Stimulated activated CD8-positive, alpha-beta memory T cell treated with anti-CD3 and anti-CD28 coated beads, Interleukin-12 subunit alpha, Interleukin-12 subunit beta, amount 100 ng/mL, for 1 hour (primary cell): ENCODE measurements around the gene TKTL1.
"Not testable (repeated sequence)": the region's sequence is repeated elsewhere in the genome, so short reads cannot be mapped to it uniquely, and the experiment has no call there.

Source experiments
- DNase-seq: peaks from one replicate; pipeline ENCODE4 v3.0.0-alpha.2; 2020; ENCODE audit warnings: low read depth

The TKTL1 gene, protein sequence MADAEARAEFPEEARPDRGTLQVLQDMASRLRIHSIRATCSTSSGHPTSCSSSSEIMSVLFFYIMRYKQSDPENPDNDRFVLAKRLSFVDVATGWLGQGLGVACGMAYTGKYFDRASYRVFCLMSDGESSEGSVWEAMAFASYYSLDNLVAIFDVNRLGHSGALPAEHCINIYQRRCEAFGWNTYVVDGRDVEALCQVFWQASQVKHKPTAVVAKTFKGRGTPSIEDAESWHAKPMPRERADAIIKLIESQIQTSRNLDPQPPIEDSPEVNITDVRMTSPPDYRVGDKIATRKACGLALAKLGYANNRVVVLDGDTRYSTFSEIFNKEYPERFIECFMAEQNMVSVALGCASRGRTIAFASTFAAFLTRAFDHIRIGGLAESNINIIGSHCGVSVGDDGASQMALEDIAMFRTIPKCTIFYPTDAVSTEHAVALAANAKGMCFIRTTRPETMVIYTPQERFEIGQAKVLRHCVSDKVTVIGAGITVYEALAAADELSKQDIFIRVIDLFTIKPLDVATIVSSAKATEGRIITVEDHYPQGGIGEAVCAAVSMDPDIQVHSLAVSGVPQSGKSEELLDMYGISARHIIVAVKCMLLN

DNA sequence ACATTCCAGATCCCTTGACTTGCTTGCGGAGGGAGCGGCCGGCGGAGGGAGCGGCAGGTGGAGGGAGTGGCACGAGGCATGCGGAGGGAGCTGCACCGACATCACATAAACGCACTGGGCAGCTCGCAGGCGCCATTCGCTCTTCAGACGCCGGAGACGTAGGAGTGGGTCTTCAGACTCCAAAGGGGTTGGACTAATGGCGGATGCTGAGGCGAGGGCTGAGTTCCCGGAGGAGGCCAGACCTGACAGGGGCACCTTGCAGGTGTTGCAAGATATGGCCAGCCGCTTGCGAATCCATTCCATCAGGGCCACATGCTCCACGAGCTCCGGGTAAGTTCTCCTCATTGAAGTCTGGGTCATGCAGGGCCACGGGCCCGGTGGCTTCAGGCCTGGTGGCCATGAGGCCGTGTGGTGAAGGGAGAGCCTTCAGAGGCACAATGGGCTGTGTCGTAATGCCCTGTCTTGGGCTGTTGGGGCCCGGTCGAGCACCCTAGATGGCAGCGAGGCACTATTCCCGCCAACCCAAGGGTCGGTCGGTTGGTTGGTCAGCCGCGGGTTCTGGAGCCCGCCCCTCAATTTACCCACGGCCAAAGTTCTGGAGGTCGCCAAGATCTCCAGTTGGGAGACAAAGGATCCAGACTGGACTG, at the start of gene TKTL1:
Gene TKTL1 (plus strand): TSS at position 132 of the 647 bp plus-strand sequence. CDS start 65 bp downstream, at position 197.
- DNase-seq, result no peak

DNA sequence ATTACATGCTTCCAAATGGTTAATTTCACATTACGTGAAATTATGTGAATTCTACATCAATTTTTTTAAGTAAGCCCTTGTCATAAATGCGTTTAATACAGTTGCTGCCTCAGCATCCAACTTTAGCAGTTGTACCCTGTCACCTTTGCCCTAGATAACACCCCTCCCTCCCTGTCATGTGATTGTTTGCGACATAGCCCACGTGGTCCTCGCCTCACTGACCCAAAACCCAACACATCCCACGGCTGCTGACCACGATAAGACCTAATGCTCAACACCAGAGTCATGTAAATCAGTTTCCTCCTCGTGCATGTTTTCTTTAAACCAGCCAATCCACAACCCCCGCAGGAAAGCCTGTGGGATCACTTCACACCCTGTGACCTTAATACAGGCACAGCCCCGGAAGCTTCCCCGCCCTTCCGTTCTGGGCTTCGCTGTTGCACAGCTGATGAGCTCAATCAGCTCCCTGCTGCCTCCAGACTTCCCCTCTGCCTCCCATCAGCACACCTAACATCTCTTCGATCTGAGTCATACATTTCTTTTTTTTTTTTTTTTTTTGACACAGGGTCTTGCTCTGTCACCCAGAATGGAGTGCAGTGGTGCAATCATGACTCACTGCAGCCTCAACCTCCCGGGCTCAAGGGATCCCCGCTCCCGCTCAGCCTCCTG, 48.1 kb upstream of the TKTL1 start:
- DNase-seq, result not testable (repeated sequence)

DNA sequence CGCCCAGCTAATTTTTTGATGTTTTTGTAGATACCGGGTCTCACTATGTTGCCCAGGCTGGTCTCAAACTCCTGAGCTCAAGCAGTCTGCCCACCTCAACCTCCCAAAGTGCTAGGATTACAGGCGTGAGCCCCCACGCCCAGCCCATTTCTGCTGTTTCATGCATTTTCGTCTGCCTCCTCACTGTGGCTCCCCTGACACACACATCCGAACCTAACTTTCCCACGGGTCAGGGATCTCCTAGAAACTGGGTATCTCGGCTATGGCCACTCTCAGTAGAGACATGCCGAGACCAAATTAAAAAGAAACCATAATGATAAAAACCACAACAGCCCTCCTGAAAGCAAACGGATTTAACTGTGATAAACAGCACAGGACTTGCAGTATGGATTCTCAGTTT, 47.5 kb upstream of the TKTL1 start:
- not testable (repeated sequence) for DNase-seq

DNA sequence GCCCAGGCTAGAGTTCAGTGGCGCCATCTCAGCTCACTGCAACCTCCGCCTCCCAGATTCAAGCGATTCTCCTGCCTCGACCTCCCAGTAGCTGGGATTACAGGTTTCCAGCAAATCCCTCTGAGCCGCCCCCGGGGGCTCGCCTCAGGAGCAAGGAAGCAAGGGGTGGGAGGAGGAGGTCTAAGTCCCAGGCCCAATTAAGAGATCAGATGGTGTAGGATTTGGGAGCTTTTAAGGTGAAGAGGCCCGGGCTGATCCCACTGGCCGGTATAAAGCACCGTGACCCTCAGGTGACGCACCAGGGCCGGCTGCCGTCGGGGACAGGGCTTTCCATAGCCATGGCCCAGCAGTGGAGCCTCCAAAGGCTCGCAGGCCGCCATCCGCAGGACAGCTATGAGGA, 38.3 kb upstream of the TKTL1 start, which contains the start of gene OPN1MW3:
Gene OPN1MW3 (plus strand): TSS at position 301 of the 400 bp plus-strand sequence. CDS start 38 bp downstream, at position 339.
- DNase-seq, result not testable (repeated sequence)

DNA sequence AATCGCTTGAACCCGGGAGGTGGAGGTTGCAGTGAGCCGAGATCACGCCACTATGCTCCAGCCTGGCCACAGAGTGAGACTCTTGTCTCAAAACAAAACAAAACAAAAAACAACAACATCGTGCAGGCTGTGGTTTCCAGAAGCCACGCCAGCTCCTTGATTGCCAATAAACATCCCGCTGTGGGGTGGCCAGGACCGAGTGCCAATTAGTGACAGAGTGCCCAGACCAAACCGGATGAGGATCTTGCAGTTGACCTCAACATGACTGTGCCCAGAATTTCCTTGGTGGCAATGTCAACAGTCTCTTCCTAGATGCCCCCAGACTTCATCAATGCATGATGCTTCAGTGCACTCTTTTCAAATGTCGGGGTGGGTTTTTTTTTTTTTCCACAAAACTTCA, 36.9 kb upstream of the TKTL1 start:
- DNase-seq, result not testable (repeated sequence)

DNA sequence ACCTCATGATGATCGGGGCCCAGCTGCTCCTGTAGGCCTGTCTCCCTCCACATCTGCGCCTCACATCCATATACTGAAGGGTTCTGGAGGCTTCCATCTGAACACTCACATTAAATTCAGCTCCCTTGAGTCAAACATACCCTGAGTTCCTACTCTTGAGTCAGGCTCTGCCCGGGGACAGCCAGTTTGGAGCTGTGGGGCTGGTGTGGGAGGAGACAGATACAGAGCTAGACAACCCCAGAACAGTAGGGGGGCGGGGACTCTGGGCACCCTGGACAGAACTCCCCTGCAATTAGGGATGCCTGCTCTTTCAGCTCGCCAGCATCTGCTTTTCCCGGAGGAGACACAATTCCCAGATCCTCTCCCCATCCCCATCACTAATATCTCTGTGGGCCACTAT, 32.5 kb upstream of the TKTL1 start:
- DNase-seq, result not testable (repeated sequence)

DNA sequence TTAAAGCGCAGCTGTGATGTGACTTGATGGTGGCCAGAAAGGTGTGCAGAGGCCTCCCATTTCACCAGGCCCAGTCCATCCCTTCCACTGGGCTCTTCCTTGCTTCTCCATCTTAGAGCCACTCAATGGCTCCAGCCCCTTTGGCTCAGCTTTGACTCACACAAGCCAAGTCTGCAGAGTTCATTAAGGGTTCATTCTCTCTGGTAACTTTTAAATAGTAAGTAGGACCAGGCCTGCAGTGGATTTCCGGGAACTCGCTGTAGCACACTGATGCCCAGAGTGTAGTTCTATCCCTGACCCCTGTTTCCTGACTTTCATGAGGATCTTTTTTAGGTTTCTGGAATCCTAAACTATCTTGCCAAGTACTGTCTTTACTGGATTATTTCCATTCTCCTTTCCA, 26.4 kb upstream of the TKTL1 start:
- not testable (repeated sequence) for DNase-seq

DNA sequence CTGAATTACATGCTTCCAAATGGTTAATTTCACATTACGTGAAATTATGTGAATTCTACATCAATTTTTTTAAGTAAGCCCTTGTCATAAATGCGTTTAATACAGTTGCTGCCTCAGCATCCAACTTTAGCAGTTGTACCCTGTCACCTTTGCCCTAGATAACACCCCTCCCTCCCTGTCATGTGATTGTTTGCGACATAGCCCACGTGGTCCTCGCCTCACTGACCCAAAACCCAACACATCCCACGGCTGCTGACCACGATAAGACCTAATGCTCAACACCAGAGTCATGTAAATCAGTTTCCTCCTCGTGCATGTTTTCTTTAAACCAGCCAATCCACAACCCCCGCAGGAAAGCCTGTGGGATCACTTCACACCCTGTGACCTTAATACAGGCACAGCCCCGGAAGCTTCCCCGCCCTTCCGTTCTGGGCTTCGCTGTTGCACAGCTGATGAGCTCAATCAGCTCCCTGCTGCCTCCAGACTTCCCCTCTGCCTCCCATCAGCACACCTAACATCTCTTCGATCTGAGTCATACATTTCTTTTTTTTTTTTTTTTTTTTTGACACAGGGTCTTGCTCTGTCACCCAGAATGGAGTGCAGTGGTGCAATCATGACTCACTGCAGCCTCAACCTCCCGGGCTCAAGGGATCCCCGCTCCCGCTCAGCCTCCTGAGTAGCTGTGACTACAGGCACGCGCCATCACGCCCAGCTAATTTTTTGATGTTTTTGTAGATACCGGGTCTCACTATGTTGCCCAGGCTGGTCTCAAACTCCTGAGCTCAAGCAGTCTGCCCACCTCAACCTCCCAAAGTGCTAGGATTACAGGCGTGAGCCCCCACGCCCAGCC, 10.9 kb upstream of the TKTL1 start:
- not testable (repeated sequence) for DNase-seq

DNA sequence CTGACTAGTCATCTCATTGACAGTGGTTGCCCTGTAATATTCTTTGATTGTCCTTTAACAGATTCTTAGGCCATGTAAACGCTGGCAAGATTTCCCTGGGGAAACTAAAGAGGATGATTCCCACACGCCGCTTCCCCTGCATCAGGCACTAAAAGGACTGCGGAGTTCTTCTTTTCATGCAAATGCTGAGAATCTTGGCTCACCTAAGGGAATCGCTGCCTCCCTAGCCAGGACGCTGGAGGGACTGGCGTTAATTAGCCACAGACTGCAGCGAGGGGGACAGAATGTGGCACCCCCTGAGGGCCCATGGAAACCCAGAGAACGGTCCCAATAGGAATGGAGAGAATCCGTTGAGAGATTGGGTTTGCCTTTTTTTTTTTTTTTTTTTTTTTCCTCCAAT, 9.2 kb upstream of the TKTL1 start:
- not testable (repeated sequence) for DNase-seq

DNA sequence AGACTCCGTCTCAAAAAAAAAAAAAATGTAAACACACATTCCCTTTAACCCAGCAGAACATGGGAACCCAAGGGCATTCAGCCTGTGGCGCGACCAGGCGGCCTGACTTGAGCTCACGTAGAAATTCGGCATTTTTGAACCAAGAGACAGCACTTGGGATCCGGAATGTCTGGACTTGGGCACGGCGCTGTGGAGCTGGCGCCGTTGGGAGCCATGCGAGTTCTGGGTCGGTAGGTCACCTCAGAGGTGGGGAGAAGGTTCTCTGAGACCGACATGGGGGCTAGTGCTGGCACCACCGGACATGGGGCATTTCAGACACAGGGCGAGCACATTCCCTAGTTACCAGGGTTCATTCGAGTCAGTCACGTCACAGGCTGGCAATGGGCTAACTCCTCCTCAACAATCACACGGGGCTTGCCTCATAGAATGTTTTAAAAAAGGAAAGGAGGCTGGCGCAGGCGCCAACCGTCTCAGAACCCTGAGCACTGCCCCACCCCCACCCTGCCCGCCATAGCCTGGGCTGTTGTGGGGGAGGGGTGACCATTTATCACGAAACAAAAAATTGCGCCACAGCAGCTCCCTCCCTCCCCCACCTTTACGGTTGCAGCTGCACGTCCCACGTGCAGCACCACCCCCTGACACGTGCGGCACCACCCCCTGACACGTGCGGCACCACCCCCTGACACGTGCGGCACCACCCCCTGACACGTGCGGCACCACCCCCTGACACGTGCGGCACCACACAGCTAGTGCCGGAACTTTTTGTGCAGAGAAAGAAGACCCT, 612 bp upstream of the TKTL1 start, which contains the start of gene TEX28:
Gene TEX28 (minus strand): TSS at position 334 of the 784 bp plus-strand sequence. CDS start 3,007 bp downstream, outside the sequence.
- DNase-seq, result no peak

DNA sequence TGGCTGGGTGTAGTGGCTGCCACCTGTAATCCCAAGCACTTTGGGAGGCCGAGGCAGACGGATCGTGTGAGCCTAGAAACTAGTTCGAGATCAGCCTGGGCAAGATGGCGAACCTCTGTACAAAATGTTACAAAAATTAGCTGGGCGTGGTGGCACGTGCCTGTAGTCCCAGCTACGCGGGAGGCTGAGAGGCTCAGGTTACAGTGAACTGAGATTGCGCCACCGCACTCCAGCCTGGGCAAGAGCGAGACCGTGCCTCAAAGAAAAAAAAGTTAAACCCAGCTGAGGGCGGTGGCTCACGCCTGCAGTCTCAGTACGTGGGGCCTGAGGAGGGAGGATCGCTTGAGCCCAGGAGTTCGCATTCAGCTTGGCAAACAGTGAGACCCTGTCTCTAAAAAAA, 1.1 kb downstream of the TKTL1 start:
- DNase-seq, result no peak

DNA sequence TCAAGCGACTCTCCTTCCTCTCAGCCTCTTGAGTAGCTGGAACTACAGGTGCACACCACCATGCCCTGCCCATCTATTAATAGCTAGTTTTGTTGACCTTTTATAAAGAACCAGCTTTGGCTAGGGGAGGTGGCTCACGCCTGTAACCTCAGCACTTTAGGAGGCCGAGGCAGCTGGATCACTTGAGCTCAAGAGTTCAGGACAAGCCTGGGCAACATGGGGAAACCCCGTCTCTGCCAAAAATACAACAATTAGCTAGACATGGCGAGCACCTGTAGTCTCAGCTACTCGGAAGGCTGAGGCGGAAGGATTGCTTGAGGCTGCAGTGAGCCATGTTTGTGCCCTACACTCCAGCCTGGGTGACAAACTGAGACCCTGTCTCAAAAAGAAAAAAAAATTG, 2.7 kb downstream of the TKTL1 start:
- no peak for DNase-seq

DNA sequence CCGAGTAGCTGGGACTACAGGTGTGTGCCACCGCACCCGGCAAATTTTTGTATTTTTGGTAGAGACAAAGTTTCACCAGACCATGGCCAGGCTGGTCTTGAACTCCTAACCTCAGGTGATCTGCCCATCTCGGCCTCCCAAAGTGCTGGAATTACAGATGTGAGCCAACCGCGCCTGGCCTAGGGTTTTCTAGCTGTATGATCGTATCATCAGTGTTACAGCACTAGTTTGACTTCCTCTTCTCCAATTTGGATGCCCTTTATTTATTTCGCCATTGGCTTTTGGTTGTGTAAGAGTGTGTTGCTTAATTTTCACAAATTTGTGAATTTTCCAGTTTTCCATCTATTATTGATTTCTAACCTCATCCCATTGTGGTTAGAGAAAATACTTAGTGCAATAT, 5.2 kb downstream of the TKTL1 start:
- DNase-seq, result no peak

DNA sequence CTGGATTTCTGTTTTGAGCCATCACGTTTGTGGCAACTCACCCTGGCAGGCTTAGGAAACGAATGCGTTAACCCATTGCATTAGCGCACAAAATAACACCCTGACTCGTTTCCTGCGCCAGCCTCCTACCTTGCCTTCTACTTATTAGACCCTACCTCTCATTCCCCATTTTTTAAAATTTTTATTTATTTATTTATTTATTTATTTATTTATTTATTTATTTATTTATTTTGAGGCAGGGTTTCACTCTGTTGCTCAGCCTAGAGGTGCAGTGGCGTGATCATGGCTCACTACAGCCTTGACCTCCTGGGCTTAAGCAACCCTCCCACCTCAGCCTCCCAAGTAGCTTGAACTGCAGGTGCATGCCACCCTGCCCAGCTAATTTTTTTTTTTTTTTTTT, 7.4 kb downstream of the TKTL1 start:
- not testable (repeated sequence) for DNase-seq

DNA sequence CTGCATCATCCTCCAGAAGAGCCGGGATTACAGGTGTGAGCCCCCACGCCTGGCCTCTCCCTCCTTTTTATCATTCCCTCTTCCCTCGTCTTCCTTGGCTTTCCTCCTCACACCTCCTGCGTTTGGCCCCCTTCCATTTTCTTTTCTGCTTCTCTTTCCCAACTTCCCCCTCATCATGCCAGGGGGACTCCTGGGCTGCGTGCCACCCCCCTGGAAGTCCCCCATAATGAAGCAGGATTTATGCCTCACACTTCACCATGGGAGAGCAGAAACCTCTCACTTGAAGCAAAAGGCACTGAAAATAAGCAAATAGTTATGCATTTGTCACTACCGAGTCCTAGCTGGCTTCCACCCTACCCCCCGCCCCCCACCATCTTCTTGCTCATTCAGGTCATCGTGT, 7.9 kb downstream of the TKTL1 start:
- DNase-seq, result no peak

DNA sequence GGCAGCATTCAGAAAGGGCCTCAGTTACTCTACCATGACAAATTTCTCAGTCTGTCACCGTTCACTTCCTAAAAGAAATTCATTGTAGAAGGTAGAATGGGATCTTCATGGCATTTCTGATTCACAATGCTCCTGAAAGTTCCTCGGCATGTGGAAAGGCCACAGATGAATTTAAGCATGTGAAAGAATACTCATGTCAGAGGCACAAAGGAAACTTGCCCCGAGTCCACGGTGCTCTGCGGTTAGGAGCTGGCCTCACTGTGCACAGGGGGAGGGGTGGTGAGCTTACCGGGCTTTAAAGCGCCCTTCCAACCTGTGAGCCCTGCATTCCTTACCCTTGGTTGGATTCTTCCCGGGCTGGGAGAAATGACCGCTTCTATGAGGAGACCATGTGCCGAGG, 9.3 kb downstream of the TKTL1 start:
- no peak for DNase-seq

DNA sequence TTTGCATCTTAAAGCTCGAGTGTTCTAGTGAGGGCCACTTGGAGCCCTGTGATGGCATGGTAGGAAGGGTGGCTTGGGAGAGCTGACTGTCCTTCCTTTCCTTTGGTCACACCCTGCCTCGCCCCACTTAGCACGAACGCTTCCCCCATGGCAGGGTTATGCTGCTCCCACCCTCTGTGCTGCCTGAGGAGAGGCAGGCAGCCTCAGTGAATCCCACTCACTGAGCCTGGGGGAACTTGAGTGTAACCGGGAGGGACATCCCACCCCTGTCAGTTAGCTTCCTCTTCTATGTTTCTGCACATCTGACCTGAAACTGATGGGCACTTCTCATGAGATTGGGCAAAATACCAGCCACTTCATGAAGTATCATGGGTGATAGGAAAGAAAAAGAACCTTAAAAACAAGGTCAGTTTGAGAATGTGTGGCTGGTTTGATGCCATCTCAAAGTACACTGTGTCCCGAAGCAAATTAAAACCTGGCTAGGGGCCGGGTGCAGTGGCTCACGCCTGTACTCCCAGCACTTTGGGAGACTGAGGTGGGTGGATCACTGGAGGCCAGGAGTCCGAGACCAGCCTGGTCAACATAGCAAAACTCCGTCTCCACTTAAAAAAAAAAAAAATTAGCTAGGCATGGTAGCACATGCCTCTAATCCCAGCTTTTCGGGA, 10.1 kb downstream of the TKTL1 start:
- DNase-seq, result no peak

DNA sequence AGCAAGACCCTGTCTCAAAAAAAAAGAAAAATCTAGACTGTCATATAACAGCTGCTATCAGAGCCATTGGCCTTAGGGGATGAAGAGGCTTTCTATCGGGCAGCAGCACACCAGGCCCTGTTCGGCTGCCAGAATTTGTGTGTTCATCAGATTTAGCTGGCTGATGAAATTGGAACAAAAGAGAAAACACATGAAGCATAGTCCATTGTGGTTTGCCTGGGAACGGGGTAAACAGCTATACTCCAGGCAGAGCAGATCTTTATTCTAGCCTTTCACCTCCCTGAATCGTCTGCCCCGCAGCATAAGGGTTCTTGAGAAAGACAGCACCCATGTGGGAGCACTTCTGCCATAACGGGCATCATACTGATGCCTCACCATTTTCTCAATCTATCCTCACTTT, 11.6 kb downstream of the TKTL1 start:
- DNase-seq, result no peak

DNA sequence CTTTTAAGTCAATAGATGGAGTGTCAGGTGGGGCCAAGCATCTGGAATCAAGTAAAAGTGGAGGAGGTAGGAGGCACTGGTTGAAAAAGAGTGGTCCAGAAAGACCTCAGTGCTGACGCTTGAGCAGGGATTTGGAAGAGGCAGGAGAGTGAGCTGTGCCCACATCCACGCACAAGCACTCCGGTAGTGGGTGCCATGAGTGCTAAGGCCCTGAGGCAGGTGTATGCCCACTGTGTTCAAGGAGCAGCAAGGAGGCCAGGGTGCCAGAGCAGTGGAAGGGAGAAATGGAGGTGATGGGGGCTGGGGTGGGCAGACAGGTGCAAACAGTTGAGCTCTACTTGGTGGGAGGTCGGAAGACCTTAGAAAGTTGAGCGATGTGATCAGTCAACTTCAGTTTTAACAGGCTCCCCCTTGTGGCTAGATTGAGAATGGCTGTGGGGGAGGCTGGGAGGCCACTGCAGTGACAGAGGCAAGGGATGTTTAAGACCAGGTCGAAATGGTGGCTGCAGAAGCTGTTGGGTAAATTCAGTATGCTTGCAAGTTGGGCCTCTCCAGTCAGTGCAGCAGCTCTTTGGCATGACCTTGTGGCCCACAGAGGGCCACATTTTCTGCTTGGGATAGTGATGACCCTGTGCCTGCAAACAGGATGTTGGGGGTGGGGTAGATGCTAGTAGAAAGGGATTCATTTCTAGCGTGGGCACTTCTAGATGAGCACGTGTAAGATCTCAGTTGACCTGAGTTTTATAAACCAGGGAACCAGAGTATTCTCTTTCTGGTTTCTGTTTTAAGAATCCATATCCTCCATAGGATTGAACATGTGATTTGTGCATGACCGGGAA, 12.7 kb downstream of the TKTL1 start:
- peak; percentile 54 for DNase-seq
